ENCODE measurements around the gene SYT2. TPM values are rescaled to one million over a fixed set of nuclear protein-coding genes. Genes with fewer than 3 reads are reported as not detected.

SYT2 gene
- total RNA-seq, 4 donors from 2014 or later = 0.19 TPM; not detected in 3

GRCh38 chr1:202639500-202639899 lies 70.8 kb downstream of the SYT2 start:
- no peak for TF ChIP-seq CTCF (IDR thresholded peaks at IDR 0.05; ENCODE audit: low read depth)

- TF ChIP-seq CTCF (IDR thresholded peaks at IDR 0.05; ENCODE audit: low read depth) = no peak
These were observed 72.1 kb downstream of the SYT2 start for GRCh38 chr1:202638019-202638700.

- TF ChIP-seq CTCF (IDR thresholded peaks at IDR 0.05; ENCODE audit: low read depth) = no peak
These were observed 78.0 kb downstream of the SYT2 start for GRCh38 chr1:202632241-202632640.

- TF ChIP-seq CTCF (IDR thresholded peaks at IDR 0.05; ENCODE audit: low read depth) = no peak
These were observed 79.0 kb downstream of the SYT2 start for GRCh38 chr1:202631076-202631923.

- no peak for TF ChIP-seq CTCF (IDR thresholded peaks at IDR 0.05; ENCODE audit: low read depth)
These were observed 79.7 kb downstream of the SYT2 start for GRCh38 chr1:202630541-202630940.

GRCh38 chr1:202628646-202629215 lies 81.5 kb downstream of the SYT2 start:
- TF ChIP-seq CTCF (IDR thresholded peaks at IDR 0.05; ENCODE audit: low read depth) = no peak

Measured in subcutaneous adipose tissue (tissue), 4 donors.